ENCODE measurements around the gene HSD11B2.

The HSD11B2 gene

DNA sequence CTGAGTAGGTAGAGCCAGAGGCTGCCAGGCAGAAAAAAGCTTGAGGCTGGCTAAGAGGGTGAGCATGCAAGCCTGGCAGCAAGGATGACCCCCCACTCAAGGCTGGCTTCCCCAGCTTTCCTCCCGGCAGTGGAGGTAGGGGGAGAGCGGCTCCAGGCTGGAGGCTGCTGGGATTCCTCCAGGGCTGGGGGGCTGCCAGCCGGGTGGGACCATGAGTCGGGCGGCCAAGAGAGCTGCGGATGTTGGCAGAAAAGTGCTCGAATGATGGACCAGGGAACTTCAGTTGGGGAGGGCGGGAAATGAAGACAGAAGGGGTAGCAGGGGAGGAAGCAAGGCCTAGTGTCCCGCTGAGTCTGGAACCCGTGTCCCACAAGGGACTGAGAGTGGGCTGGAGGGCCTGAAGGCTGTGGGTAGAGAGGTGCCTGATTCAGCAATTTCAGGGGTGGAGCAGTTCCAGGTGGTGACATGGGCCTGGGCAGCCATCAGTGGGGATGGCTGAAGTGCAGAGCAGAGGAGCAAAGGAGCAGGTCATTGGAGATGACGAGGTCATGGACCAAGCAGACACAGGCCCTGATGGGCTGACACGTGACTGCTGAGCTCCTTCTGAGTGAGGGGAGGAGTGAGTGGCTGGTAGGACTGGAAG, 20.3 kb downstream of the HSD11B2 start:
- no peak overlapping the region for H3K4me3 ChIP-seq (ENCODE audit: low read depth, low read length)
- H3K36me3 ChIP-seq (replicated peaks), result peaks cover 7% of the 10 kb centered on the region

DNA sequence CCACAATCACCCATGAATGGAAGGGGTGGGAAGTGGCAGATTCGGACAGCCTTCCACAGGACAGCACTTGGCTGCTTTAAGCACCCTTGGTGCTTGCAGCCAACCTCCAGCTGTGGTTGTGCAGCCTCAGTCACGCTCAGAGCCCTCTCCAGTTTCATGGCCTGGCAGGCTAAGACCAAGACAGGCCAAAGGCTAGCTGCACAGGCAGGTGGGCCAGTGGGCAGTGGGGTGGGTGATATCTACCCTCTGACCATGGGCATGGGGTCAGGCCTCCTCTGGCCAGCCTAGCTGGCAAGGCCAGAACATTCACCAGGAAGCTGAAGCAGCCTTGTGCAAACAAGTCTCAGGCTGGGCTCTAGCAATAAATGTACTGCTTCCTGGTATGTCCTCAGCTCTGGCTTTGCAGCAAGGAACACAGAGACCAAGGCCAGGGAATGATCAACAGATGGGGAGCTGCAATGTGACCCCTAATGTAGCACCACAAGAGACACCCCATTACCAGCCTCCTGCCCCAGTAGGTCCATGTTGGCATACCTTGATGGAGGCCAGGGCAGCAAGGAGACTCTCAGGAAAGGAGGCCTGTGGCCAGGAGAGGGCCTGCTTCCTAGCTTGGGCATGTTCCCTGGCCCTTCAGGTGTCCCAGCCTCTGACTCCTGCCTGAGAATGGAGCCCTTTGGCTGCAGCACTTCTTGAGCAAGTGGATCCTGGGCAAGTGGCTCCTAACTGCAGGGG, 20.9 kb downstream of the HSD11B2 start:
- in situ Hi-C loops (cut with HindIII; ENCODE audit: low pct_ligation_motif_present, low sequenced_read_pairs), result no loop called here
- no peak for DNase-seq
- TF ChIP-seq, protein P1, sequence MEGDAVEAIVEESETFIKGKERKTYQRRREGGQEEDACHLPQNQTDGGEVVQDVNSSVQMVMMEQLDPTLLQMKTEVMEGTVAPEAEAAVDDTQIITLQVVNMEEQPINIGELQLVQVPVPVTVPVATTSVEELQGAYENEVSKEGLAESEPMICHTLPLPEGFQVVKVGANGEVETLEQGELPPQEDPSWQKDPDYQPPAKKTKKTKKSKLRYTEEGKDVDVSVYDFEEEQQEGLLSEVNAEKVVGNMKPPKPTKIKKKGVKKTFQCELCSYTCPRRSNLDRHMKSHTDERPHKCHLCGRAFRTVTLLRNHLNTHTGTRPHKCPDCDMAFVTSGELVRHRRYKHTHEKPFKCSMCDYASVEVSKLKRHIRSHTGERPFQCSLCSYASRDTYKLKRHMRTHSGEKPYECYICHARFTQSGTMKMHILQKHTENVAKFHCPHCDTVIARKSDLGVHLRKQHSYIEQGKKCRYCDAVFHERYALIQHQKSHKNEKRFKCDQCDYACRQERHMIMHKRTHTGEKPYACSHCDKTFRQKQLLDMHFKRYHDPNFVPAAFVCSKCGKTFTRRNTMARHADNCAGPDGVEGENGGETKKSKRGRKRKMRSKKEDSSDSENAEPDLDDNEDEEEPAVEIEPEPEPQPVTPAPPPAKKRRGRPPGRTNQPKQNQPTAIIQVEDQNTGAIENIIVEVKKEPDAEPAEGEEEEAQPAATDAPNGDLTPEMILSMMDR (IDR thresholded peaks at IDR 0.05; ENCODE audit: low read depth, low read length, missing control alignments), result no peak
- Histone ChIP-seq H3K27me3 (replicated peaks) (no peaks in the 10 kb centered on the region), H3K27ac (no peak overlapping the region), H3K4me3 (ENCODE audit: low read depth, low read length) (no peak overlapping the region), H3K36me3 (replicated peaks) (peaks cover 7% of the 10 kb centered on the region)

More for the DNA sequence above, 20.3 kb downstream of the HSD11B2 start:
- in situ Hi-C loops (cut with HindIII; ENCODE audit: low pct_ligation_motif_present, low sequenced_read_pairs), result no loop called here
- H3K27me3 ChIP-seq (replicated peaks), result no peaks in the 10 kb centered on the region
- TF ChIP-seq, protein P1 (IDR thresholded peaks at IDR 0.05; ENCODE audit: low read depth, low read length, missing control alignments), result no peak
- DNase-seq, result no peak
- H3K27ac ChIP-seq, result no peak overlapping the region

GRCh38 chr16:67454104-67454503, 23.2 kb downstream of the HSD11B2 start:
- TF ChIP-seq, protein P1 (IDR thresholded peaks at IDR 0.05; ENCODE audit: low read depth, low read length, missing control alignments), result no peak
- in situ Hi-C loops (cut with HindIII; ENCODE audit: low pct_ligation_motif_present, low sequenced_read_pairs), result no loop called here
- H3K27ac ChIP-seq, result no peak overlapping the region
- no peaks in the 10 kb centered on the region for H3K27me3 ChIP-seq (replicated peaks)
- peaks cover 7% of the 10 kb centered on the region for H3K36me3 ChIP-seq (replicated peaks)
- H3K4me3 ChIP-seq (ENCODE audit: low read depth, low read length), result no peak overlapping the region
- no peak for DNase-seq

GRCh38 chr16:67454852-67455251, 23.9 kb downstream of the HSD11B2 start:
- in situ Hi-C loops (cut with HindIII; ENCODE audit: low pct_ligation_motif_present, low sequenced_read_pairs), result no loop called here
- Histone ChIP-seq H3K36me3 (replicated peaks) (peaks cover 7% of the 10 kb centered on the region), H3K27me3 (replicated peaks) (no peaks in the 10 kb centered on the region), H3K4me3 (ENCODE audit: low read depth, low read length) (no peak overlapping the region), H3K27ac (no peak overlapping the region)
- TF ChIP-seq, protein P1 (IDR thresholded peaks at IDR 0.05; ENCODE audit: low read depth, low read length, missing control alignments), result no peak
- no peak for DNase-seq

- H3K27me3 ChIP-seq (replicated peaks), result no peaks in the 10 kb centered on the region
- peak; percentile 13 for DNase-seq
- in situ Hi-C loops (cut with HindIII; ENCODE audit: low pct_ligation_motif_present, low sequenced_read_pairs), result no loop called here
- H3K27ac ChIP-seq, result no peak overlapping the region
- H3K36me3 ChIP-seq (replicated peaks), result peaks cover 5% of the 10 kb centered on the region
- TF ChIP-seq, protein P1 (IDR thresholded peaks at IDR 0.05; ENCODE audit: low read depth, low read length, missing control alignments), result peak; percentile 64
- no peak overlapping the region for H3K4me3 ChIP-seq (ENCODE audit: low read depth, low read length)
Measured at GRCh38 chr16:67456391-67457081, 25.6 kb downstream of the HSD11B2 start.

Data from brain microvascular endothelial cell (primary cell).